ENCODE results near the gene IFT88. TPM values are rescaled to one million over a fixed set of nuclear protein-coding genes. Genes with fewer than 3 reads are reported as not detected.

IFT88 gene
- total and polyA plus RNA-seq, 2 of the 4 experiments (the other 2 are of a cell fraction), result 5.5 to 8.6 TPM

DNA sequence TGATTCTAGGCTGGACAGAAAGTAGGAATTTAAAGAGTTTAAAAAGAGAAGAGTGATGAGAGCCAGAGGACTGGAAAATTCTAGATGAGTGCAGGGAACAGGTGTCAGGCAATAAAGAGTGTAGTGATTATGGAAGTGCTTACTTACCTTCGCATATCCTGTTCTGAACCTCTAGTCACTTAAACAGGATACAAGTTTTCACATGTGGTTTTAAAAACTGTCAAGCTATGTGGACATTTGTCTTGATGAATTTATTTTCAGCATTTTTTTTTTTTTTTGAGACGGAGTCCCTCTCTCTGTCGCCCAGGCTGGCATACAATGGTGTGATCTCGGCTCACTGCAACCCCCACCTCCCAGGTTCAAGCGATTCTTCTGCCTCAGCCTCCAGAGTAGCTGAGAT, 102.2 kb downstream of the IFT88 start:
- intact Hi-C loops (cut with micrococcal nuclease) (no loop called here), dilution Hi-C loops (cut with HindIII; ENCODE audit: low sequenced_read_pairs, unreplicated experiment) (no loop called here), in situ Hi-C loops (cut with MboI; ENCODE audit: low sequenced_read_pairs) (no loop called here)
- no peak overlapping the region for H2BK5ac ChIP-seq (ENCODE audit: low read depth, low read length, poor library complexity, severe bottlenecking)
- no CpG with 5 or more reads among the region's 5 CpGs for WGBS, 2 experiments (ENCODE audit: extremely low coverage in 2 of 2, insufficient read length in 1 of 2)
- H3K27ac ChIP-seq (ENCODE audit: insufficient read depth, low read length), result no peak overlapping the region
- no peak overlapping the region for H2AK5ac ChIP-seq (ENCODE audit: low read depth, low read length)
- no peak overlapping the region for H3K56ac ChIP-seq (ENCODE audit: extremely low read depth, insufficient read depth, low read length)
- no peak overlapping the region for H2BK15ac ChIP-seq (ENCODE audit: low read depth, low read length)
- H4K8ac ChIP-seq (ENCODE audit: low read depth in 2 of 2, low read length in 2 of 2), result no peak overlapping the region
- H2BK120ac ChIP-seq (ENCODE audit: low read depth, low read length), result no peak overlapping the region
- no peaks in the 10 kb centered on the region for H3K27me3 ChIP-seq (ENCODE audit: control insufficient read depth, insufficient read depth, low read length)
- no peak overlapping the region for H3K9ac ChIP-seq (ENCODE audit: low read depth, low read length)
- 0 out of 2 replicates have a peak, but pooled peaks cover 3% of the 10 kb centered on the region for H3K9me1 ChIP-seq (ENCODE audit: insufficient read depth, low read length)
- H3K23ac ChIP-seq (ENCODE audit: low read depth, low read length), result no peak overlapping the region
- ATAC-seq (ENCODE audit: low read depth) (no peak), DNase-seq (no peak)
- no peak overlapping the region for H3K18ac ChIP-seq (ENCODE audit: low read depth, low read length)
- ChIA-PET CTCF (no interaction called here), POLR2A (ENCODE audit: unreplicated experiment) (no interaction called here)
- H3K4me2 ChIP-seq (ENCODE audit: low read depth, low read length), result no peak overlapping the region
- H4K91ac ChIP-seq (ENCODE audit: insufficient read depth, low read depth, low read length), result no peak overlapping the region
- H3K36me3 ChIP-seq (ENCODE audit: control insufficient read depth, insufficient read depth, low read length), result peaks cover 2% of the 10 kb centered on the region; the same call in 1 of the 2 replicates
- no peak for TF ChIP-seq NFE2L2 (IDR thresholded peaks at IDR 0.05; ENCODE audit: low read depth, low read length)
- TF ChIP-seq POLR2A (IDR thresholded peaks at IDR 0.05; ENCODE audit: low read depth, low read length), result no peak
- TF ChIP-seq BHLHE40 (IDR thresholded peaks at IDR 0.05; ENCODE audit: low read depth, low read length), result no peak
- no peak for TF ChIP-seq RAD21 (IDR thresholded peaks at IDR 0.05; ENCODE audit: low read length)
- TF ChIP-seq MAZ (IDR thresholded peaks at IDR 0.05; ENCODE audit: borderline replicate concordance, low read depth, low read length), result no peak
- no peak for TF ChIP-seq CHD1 (IDR thresholded peaks at IDR 0.05; ENCODE audit: low read depth, low read length)
- TF ChIP-seq CEBPB (IDR thresholded peaks at IDR 0.05; ENCODE audit: low read depth, low read length), result no peak
- no peak for TF ChIP-seq SMC3 (IDR thresholded peaks at IDR 0.05; ENCODE audit: low read depth, low read length)
- no peak for TF ChIP-seq MXI1 (IDR thresholded peaks at IDR 0.05; ENCODE audit: borderline replicate concordance, low read depth, low read length)
- TF ChIP-seq, protein P1, sequence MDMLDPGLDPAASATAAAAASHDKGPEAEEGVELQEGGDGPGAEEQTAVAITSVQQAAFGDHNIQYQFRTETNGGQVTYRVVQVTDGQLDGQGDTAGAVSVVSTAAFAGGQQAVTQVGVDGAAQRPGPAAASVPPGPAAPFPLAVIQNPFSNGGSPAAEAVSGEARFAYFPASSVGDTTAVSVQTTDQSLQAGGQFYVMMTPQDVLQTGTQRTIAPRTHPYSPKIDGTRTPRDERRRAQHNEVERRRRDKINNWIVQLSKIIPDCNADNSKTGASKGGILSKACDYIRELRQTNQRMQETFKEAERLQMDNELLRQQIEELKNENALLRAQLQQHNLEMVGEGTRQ (IDR thresholded peaks at IDR 0.05; ENCODE audit: low read depth, low read length), result no peak
- no peak for TF ChIP-seq MAFK (IDR thresholded peaks at IDR 0.05; ENCODE audit: low read depth, low read length)
- TF ChIP-seq RFX5 (IDR thresholded peaks at IDR 0.05; ENCODE audit: low read depth, low read length), result no peak
- no peak for TF ChIP-seq RCOR1 (IDR thresholded peaks at IDR 0.05; ENCODE audit: insufficient replicate concordance, low read length)
- TF ChIP-seq, protein P2, sequence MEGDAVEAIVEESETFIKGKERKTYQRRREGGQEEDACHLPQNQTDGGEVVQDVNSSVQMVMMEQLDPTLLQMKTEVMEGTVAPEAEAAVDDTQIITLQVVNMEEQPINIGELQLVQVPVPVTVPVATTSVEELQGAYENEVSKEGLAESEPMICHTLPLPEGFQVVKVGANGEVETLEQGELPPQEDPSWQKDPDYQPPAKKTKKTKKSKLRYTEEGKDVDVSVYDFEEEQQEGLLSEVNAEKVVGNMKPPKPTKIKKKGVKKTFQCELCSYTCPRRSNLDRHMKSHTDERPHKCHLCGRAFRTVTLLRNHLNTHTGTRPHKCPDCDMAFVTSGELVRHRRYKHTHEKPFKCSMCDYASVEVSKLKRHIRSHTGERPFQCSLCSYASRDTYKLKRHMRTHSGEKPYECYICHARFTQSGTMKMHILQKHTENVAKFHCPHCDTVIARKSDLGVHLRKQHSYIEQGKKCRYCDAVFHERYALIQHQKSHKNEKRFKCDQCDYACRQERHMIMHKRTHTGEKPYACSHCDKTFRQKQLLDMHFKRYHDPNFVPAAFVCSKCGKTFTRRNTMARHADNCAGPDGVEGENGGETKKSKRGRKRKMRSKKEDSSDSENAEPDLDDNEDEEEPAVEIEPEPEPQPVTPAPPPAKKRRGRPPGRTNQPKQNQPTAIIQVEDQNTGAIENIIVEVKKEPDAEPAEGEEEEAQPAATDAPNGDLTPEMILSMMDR (conservative IDR thresholded peaks at IDR 0.05; ENCODE audit: low read depth, low read length), result no peak
- TF ChIP-seq, protein P3, sequence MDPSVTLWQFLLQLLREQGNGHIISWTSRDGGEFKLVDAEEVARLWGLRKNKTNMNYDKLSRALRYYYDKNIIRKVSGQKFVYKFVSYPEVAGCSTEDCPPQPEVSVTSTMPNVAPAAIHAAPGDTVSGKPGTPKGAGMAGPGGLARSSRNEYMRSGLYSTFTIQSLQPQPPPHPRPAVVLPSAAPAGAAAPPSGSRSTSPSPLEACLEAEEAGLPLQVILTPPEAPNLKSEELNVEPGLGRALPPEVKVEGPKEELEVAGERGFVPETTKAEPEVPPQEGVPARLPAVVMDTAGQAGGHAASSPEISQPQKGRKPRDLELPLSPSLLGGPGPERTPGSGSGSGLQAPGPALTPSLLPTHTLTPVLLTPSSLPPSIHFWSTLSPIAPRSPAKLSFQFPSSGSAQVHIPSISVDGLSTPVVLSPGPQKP (IDR thresholded peaks at IDR 0.05; ENCODE audit: borderline replicate concordance, low read depth, low read length), result no peak
- TF ChIP-seq FOS (IDR thresholded peaks at IDR 0.05; ENCODE audit: low read depth, low read length), result no peak
- no peaks in the 10 kb centered on the region for H3K79me1 ChIP-seq (ENCODE audit: low read depth in 1 of 2, low read length in 2 of 2)
- H3K4ac ChIP-seq (ENCODE audit: low read depth, low read length), result no peak overlapping the region
- H2AK9ac ChIP-seq (replicated peaks; ENCODE audit: low read depth, low read length, poor library complexity), result no peak overlapping the region
- no peaks in the 10 kb centered on the region for H3K9me3 ChIP-seq (ENCODE audit: control insufficient read depth, insufficient read depth, low read length)
- no TSS peak for BruUV-seq (replicated peaks)
- H3K4me1 ChIP-seq (ENCODE audit: control insufficient read depth, insufficient read depth, low read length), result peaks cover 2% of the 10 kb centered on the region; the same call in 1 of the 2 replicates
- H2AFZ ChIP-seq (replicated peaks; ENCODE audit: low read length, poor library complexity), result no peak overlapping the region
- H4K5ac ChIP-seq (ENCODE audit: low read depth, low read length), result no peak overlapping the region
- H3K4me3 ChIP-seq (ENCODE audit: insufficient read depth, low read depth, low read length), result no peak overlapping the region
- no peak overlapping the region for H3K14ac ChIP-seq (replicated peaks; ENCODE audit: low read depth, low read length)
- H2BK20ac ChIP-seq (ENCODE audit: low read depth, low read length), result no peak overlapping the region
- H4K20me1 ChIP-seq (ENCODE audit: insufficient read depth, low read length), result no peaks in the 10 kb centered on the region

Measured in IMR-90 (cell line).